Heart left ventricle (tissue), 13 donors: Measurements from ENCODE around the gene CTAGE9.
"Not testable (repeated sequence)": the region's sequence is repeated elsewhere in the genome, so short reads cannot be mapped to it uniquely, and the experiment has no call there.

Experiments used
- CTCF ChIP-seq, 12 donors: fragments of 200-600 bp; sonication (generic) in 4 of 12; IDR thresholded peaks; one replicate each; pipeline versions ENCODE4 v1.5.0 to v1.8.0; 2018 to 2022; ENCODE audit warnings: antibody characterized with exemption in 12 of 12, mild to moderate bottlenecking in 5 of 12
- POLR2A ChIP-seq, 2 donors: fragments of 450-650 bp; IDR thresholded peaks; one replicate each; pipeline ENCODE4 v1.6.1; 2017; ENCODE audit warnings: antibody characterized with exemption in 2 of 2, mild to moderate bottlenecking in 2 of 2, moderate library complexity in 2 of 2
- donor health status: ischemic (EF 13 %, LVEDD 7.1; RV severe dilation, severe dysfunction).
- donor health status: DM: no; HTN: yes; CAD: no.
- donor health status: DM: no; HTN: no; CAD: no.
- donor health status: ischemic (EF 25% LVEDD 6.9; RV normal size, moderate dysfunction).
- donor health status: ischemic (EF 25% LVEDD 5.7; RV mildly dilated, moderate dysfunction).
- donor health status: ischemic (EF 35%, LVEDD 5.7; RV mildly dilated, moderate dysfunction).
- donor health status: nonischemic (EF 11% LVEDD 7.7; RV severe dilation, severe dysfunction).
- donor health status: DM: yes; HTN: yes; CAD: no.
- donor health status: PGD.
- donor health status: ischemic (EF 29% LVEDD 5.4; RV normal size, mild dysfunction).
- donor health status: nonischemic (EF 23%, LVEDD 6.1; RV moderate dilation, normal function).

GRCh38 chr6:131703905-131704304, 6.9 kb downstream of the CTAGE9 start:
- not testable (repeated sequence) for TF ChIP-seq CTCF, POLR2A (IDR thresholded peaks at IDR 0.05)
